Cardiac fibroblast (primary cell): ENCODE results near the gene NCOA3.

Source experiments
- DNase-seq, 2 donors: peaks; one replicate each; pipeline versions ENCODE4 v3.0.0 to v3.0.0-alpha.2; 2010; ENCODE audit warnings: low read depth in 2 of 2
- H3K4me3 ChIP-seq, 2 donors: replicated peaks in 1 of 2; 1 replicate in 1 of 2; 2 replicates in 1 of 2; pipeline ENCODE4 v1.5.1; 2011; ENCODE audit warnings: low read depth in 2 of 2, low read length in 2 of 2, mild to moderate bottlenecking in 2 of 2, moderate library complexity in 1 of 2
- TF ChIP-seq, protein P1 (sequence below): IDR thresholded peaks from one replicate; pipeline ENCODE4 v1.5.1; 2011; ENCODE audit warnings: low read depth, mild to moderate bottlenecking, low read length, inconsistent platforms

NCOA3 gene

DNA sequence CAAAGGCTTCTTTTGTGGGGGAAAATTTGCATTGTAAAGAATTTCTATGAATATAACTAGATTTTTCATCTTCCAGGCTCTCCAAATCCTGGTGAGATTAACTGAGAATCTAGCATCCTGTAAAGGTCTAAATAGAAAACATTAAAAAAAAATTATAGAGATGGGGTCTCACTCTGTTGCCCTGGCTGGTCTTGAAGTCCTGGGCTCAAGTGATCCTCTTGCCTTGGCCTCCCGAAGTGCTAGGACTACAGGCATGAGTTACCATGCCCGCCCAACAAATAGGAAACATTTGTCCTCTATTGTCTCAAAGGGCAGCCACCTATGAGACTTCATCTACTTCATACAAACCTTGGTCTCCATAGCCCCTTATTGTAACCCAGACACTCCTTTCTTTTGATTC lies 25.2 kb upstream of the NCOA3 start:
- TF ChIP-seq, protein P1, sequence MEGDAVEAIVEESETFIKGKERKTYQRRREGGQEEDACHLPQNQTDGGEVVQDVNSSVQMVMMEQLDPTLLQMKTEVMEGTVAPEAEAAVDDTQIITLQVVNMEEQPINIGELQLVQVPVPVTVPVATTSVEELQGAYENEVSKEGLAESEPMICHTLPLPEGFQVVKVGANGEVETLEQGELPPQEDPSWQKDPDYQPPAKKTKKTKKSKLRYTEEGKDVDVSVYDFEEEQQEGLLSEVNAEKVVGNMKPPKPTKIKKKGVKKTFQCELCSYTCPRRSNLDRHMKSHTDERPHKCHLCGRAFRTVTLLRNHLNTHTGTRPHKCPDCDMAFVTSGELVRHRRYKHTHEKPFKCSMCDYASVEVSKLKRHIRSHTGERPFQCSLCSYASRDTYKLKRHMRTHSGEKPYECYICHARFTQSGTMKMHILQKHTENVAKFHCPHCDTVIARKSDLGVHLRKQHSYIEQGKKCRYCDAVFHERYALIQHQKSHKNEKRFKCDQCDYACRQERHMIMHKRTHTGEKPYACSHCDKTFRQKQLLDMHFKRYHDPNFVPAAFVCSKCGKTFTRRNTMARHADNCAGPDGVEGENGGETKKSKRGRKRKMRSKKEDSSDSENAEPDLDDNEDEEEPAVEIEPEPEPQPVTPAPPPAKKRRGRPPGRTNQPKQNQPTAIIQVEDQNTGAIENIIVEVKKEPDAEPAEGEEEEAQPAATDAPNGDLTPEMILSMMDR = no peak
- no peak for DNase-seq
- no peak overlapping the region for H3K4me3 ChIP-seq

- TF ChIP-seq, protein P1 = no peak
- no peak for DNase-seq
- no peak overlapping the region for H3K4me3 ChIP-seq
Measured at GRCh38 chr20:47479093-47479492, 22.6 kb upstream of the NCOA3 start.

- H3K4me3 ChIP-seq = no peak overlapping the region
- DNase-seq = peak in 1 of 2 donors; percentile 27
- TF ChIP-seq, protein P1 = no peak
Measured at GRCh38 chr20:47479506-47479905, 22.2 kb upstream of the NCOA3 start.

DNA sequence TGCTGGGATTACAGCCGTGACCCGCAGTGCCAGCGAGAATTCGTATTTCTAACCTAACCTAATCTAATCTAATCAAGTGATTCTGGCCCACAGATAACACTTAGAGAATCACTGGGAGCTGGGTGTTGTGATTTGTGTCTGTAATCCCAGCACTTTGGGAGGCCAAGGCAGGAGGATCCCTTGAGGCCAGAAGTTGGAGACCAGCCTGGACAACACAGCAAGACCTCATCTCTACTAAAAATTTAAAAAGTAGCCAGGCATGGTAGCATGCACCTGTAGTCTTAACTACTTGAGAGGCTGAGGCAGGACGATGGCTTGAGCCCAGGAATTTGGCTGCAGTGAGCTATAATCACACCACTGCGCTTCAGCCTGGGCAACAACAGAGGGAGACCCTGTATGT lies 21.4 kb upstream of the NCOA3 start:
- no peak for DNase-seq

DNA sequence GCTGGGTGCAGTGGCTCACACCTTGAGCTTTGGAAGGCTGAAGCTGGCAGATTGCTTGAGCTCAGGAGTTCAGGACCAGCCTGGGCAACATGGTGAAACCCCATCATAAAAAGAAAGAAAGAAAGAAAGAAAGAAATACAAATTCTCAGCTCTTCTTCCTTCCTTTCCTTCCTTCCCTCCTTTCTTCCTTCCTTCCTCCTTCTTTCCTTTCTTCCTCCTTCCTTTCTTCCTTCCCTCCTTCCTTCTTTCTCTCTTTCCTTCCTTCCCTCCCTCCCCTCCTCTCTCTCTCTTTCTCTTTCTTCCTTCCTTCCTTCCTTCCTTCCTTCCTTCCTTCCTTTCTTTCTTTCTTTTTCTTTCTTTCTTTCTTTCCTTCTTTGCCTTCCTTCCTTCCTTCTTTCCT lies 21.0 kb upstream of the NCOA3 start:
- H3K4me3 ChIP-seq = no peak overlapping the region
- no peak for DNase-seq
- TF ChIP-seq, protein P1 = no peak

More for the DNA sequence above, 21.4 kb upstream of the NCOA3 start:
- TF ChIP-seq, protein P1 = no peak
- no peak overlapping the region for H3K4me3 ChIP-seq

DNA sequence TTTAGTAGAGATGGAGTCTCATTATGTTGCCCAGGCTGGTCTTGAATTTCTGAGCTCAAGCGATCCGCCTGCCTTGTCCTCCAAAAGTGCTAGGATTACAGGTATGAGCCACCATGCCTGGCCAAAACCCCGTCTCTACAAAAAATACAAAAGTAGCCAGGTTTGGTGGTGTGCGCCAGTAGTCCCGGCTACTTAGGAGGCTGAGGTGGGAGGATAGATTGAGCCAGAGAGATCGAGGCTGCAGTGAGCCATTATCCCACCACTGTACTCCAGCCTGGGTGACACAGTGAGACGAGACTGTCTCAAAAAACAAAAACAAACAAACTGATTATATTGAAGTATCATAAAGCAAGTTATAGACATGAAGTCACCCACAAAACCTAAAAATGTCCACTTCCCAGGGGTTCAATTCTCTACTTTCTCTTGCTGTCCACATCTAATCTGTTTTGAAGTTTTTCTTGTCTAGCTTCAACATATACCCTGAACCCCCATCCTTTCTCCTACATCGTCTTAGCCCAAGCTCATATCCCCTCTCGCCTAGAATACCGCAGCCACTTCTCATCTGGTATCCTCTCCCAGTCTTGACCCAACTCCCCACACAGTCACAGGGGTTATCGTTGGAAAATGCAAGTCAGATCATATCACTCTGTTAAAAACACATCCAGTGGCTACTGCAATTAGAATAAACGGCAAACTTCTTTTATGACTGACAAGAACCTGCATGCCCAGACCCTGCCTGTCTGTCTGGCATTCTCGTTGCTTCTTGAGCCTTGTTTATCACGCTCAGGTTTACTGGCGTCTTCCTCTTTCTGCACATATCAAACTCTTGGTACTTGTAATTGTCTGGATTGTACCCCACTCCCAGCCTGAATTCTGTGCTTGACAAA lies 20.1 kb upstream of the NCOA3 start:
- TF ChIP-seq, protein P1 = no peak
- no peak overlapping the region for H3K4me3 ChIP-seq

More for the DNA sequence above, 20.1 kb upstream of the NCOA3 start:
- DNase-seq = no peak
